A673 (cell line): ENCODE measurements around the gene WNT7A. TPM values are rescaled to one million over a fixed set of nuclear protein-coding genes. Genes with fewer than 3 reads are reported as not detected.

Experiments used
- BruUV-seq: library from RNA; stranded (reverse); fragments of 400-500 nt; replicated peaks from 2 replicates; lab custom pipeline; 2021; lab: Mats Ljungman, UMichigan
- CTCF ChIA-PET: fragments of 300-600 bp; sonication (Branson Sonifier 250); formaldehyde crosslinking; loops from one replicate; lab custom pipeline; 2022; ENCODE audit warnings: antibody characterized with exemption; lab: Charles Lee
- POLR2A ChIA-PET: fragments of 300-600 bp; sonication (Branson Sonifier 250); formaldehyde crosslinking; loops from one replicate; lab custom pipeline; 2022; ENCODE audit warnings: antibody characterized with exemption; ENCODE audit not compliant: low non-redundant PET; lab: Charles Lee
- DNase-seq: peaks from one replicate; pipeline ENCODE4 v3.0.0-alpha.2; 2015; ENCODE audit warnings: low spot score
- H3K27ac ChIP-seq: fragments of 200-600 bp; sonication (generic); 2 replicates; pipeline ENCODE4 v1.5.1; 2016; ENCODE audit warnings: mixed run types, low read depth, mild to moderate bottlenecking, mixed read lengths, antibody characterized with exemption, low read length; ENCODE audit not compliant: poor library complexity, severe bottlenecking
- H3K27me3 ChIP-seq: fragments of 200-600 bp; sonication (generic); replicated peaks from 2 replicates; pipeline ENCODE4 v1.6.1; 2017; ENCODE audit warnings: mixed run types, low read depth, mild to moderate bottlenecking, mixed read lengths, antibody characterized with exemption, low read length; ENCODE audit not compliant: insufficient read depth, poor library complexity
- H3K36me3 ChIP-seq: fragments of 200-600 bp; sonication (generic); 2 replicates; pipeline ENCODE4 v1.6.1; 2016; ENCODE audit warnings: mixed run types, mild to moderate bottlenecking, mixed read lengths, antibody characterized with exemption, low read length; ENCODE audit not compliant: insufficient read depth, poor library complexity, severe bottlenecking
- H3K4me1 ChIP-seq: fragments of 200-600 bp; sonication (generic); 2 replicates; pipeline ENCODE4 v1.6.1; 2017; ENCODE audit warnings: mixed run types, mild to moderate bottlenecking, mixed read lengths, antibody characterized with exemption, low read length; ENCODE audit not compliant: insufficient read depth, poor library complexity, severe bottlenecking
- H3K4me3 ChIP-seq: fragments of 200-600 bp; sonication (generic); 2 replicates; pipeline ENCODE4 v1.5.1; 2016; ENCODE audit warnings: low read depth, mixed run types, mild to moderate bottlenecking, mixed read lengths, low read length; ENCODE audit not compliant: poor library complexity, severe bottlenecking
- H3K9me3 ChIP-seq: fragments of 200-600 bp; sonication (generic); 2 replicates; pipeline ENCODE4 v1.6.1; 2016; ENCODE audit warnings: mixed run types, low read depth, mild to moderate bottlenecking, mixed read lengths, antibody characterized with exemption, low read length; ENCODE audit not compliant: poor library complexity, severe bottlenecking
- CTCF ChIP-seq: fragments of 300-800, 200-600 bp; sonication (generic); conservative IDR thresholded peaks from 2 replicates; pipeline ENCODE4 v1.5.1; 2017; ENCODE audit warnings: low read depth, mild to moderate bottlenecking, antibody characterized with exemption, low read length, moderate library complexity, mixed read lengths
- EZH2 ChIP-seq: fragments of 200-600 bp; sonication (generic); IDR thresholded peaks from 2 replicates; pipeline ENCODE4 v1.6.1; 2017; ENCODE audit warnings: borderline replicate concordance, low read depth, mild to moderate bottlenecking, mixed read lengths, antibody characterized with exemption, low read length; ENCODE audit not compliant: poor library complexity, severe bottlenecking
- intact Hi-C: fragments of 100-400 bp; cut with micrococcal nuclease; formaldehyde crosslinking; loops from one replicate; pipeline ENCODE4 v1.10.0; 2022; ENCODE audit not compliant: unreplicated experiment
- total RNA-seq: library from RNA; stranded (reverse); gene quantifications from 2 replicates; pipeline ENCODE4 v1.2.3, GENCODE V29; 2021

WNT7A gene
- total RNA-seq, 1 experiment from 2014 or later: not detected

GRCh38 chr3:13894807-13895154 lies 14.9 kb upstream of the WNT7A start:
- Histone ChIP-seq H3K36me3 (no peaks in the 10 kb centered on the region), H3K27me3 (no peaks in the 10 kb centered on the region), H3K4me3 (peak overlapping the region; percentile 56), H3K4me1 (peaks cover 4% of the 10 kb centered on the region), H3K27ac (no peak overlapping the region), H3K9me3 (no peaks in the 10 kb centered on the region)
- POLR2A ChIA-PET: interaction anchor here (0.6 kb wide), 1 partner anchor 1433 kb away, joined by 3 read pairs; no protein-coding TSS in a partner anchor
- no peak for TF ChIP-seq EZH2
- TF ChIP-seq CTCF: no peak
- DNase-seq: no peak
- CTCF ChIA-PET: interaction anchor here (0.6 kb wide), 1 partner anchor 11 kb away, joined by 5 read pairs; no protein-coding TSS in a partner anchor
- intact Hi-C loops: loop anchor here (5.0 kb wide), 2 partner anchors 363 to 568 kb away; no protein-coding TSS in a partner anchor
- BruUV-seq: no TSS peak

- POLR2A ChIA-PET: interaction anchor here (0.6 kb wide), 1 partner anchor 1434 kb away, joined by 3 read pairs; no protein-coding TSS in a partner anchor
- CTCF ChIA-PET: interaction anchor here (0.6 kb wide), 1 partner anchor 11 kb away, joined by 5 read pairs; no protein-coding TSS in a partner anchor
- no peaks in the 10 kb centered on the region for H3K27me3 ChIP-seq
Measured at GRCh38 chr3:13894096-13894806, 14.4 kb upstream of the WNT7A start.

GRCh38 chr3:13892304-13892703 lies 12.4 kb upstream of the WNT7A start:
- BruUV-seq: no TSS peak
- H3K27ac ChIP-seq: no peak overlapping the region
- H3K9me3 ChIP-seq: no peaks in the 10 kb centered on the region
- H3K4me3 ChIP-seq: no peak overlapping the region
- ChIA-PET POLR2A (interaction anchor here (0.6 kb wide), 1 partner anchor 132 kb away, joined by 3 read pairs; no protein-coding TSS in a partner anchor), CTCF (no interaction called here)
- no peaks in the 10 kb centered on the region for H3K27me3 ChIP-seq
- intact Hi-C loops: no loop called here
- TF ChIP-seq EZH2: no peak
- no peak for TF ChIP-seq CTCF
- no peaks in the 10 kb centered on the region for H3K36me3 ChIP-seq
- H3K4me1 ChIP-seq: peaks cover 4% of the 10 kb centered on the region
- no peak for DNase-seq

More at GRCh38 chr3:13894096-13894806, 14.4 kb upstream of the WNT7A start:
- TF ChIP-seq CTCF: no peak
- intact Hi-C loops: no loop called here
- H3K4me1 ChIP-seq: peaks cover 4% of the 10 kb centered on the region
- H3K36me3 ChIP-seq: no peaks in the 10 kb centered on the region
- no TSS peak for BruUV-seq
- H3K9me3 ChIP-seq: no peaks in the 10 kb centered on the region
- no peak overlapping the region for H3K4me3 ChIP-seq
- no peak for DNase-seq
- H3K27ac ChIP-seq: no peak overlapping the region
